HT-29 (cell line): ENCODE results near the gene TIMM29. TPM values are rescaled to one million over a fixed set of nuclear protein-coding genes. Genes with fewer than 3 reads are reported as not detected.

ENCODE experiments used
- total RNA-seq: library from RNA; depleted of rRNA; stranded (reverse); fragments of >200 nt; shearing (Covaris generic); gene quantifications from 2 replicates; pipeline ENCODE4 v1.2.3, GENCODE V29; 2014; rRNA removed

The TIMM29 gene
- total RNA-seq, 1 experiment from 2014 or later, result 37.6 TPM

Other genes with a start within 250 kb of the TIMM29 start
- gene QTRT1, start 227.4 kb upstream of the TIMM29 start, total RNA-seq, result 32.7 and 36.0 TPM in 2 replicates
- gene DNM2, start 210.7 kb upstream of the TIMM29 start, total RNA-seq, result 180 and 196 TPM in 2 replicates
- 30.7 and 34.0 TPM in 2 replicates for gene TMED1, start 92.6 kb upstream of the TIMM29 start, total RNA-seq
- 0.13 TPM in 1 of 2 replicates, not detected in the other for gene C19orf38, start 80.4 kb upstream of the TIMM29 start, total RNA-seq
- 40.7 and 46.0 TPM in 2 replicates for gene CARM1, start 57.3 kb upstream of the TIMM29 start, total RNA-seq
- gene YIPF2, start 172 bp upstream of the TIMM29 start, total RNA-seq, result 94.6 and 106 TPM in 2 replicates
- 108 and 154 TPM in 2 replicates for gene SMARCA4, start 32.2 kb downstream of the TIMM29 start, total RNA-seq
- 202 and 218 TPM in 2 replicates for gene LDLR, start 160.7 kb downstream of the TIMM29 start, total RNA-seq
- gene SPC24, start 227.0 kb downstream of the TIMM29 start, total RNA-seq, result 98.0 and 106 TPM in 2 replicates